RPMI7951 (cell line): ENCODE results near the gene WFDC5. TPM values are rescaled to one million over a fixed set of nuclear protein-coding genes. Genes with fewer than 3 reads are reported as not detected.
A peak's percentile ranks its signal among the peaks of the same experiment; 100 is the strongest.
"Not testable (repeated sequence)": the region's sequence is repeated elsewhere in the genome, so short reads cannot be mapped to it uniquely, and the experiment has no call there.

ENCODE experiments used
- DNase-seq: peaks from one replicate; pipeline ENCODE4 v3.0.0-alpha.2; 2012; ENCODE audit warnings: low read depth
- total RNA-seq: library from RNA; depleted of rRNA; stranded (reverse); fragments of >200 nt; shearing (Covaris generic); gene quantifications from 2 replicates; pipeline ENCODE4 v1.2.3, GENCODE V29; 2014; rRNA removed

Gene WFDC5, protein sequence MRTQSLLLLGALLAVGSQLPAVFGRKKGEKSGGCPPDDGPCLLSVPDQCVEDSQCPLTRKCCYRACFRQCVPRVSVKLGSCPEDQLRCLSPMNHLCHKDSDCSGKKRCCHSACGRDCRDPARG
- not detected in 2 replicates for total RNA-seq

DNA sequence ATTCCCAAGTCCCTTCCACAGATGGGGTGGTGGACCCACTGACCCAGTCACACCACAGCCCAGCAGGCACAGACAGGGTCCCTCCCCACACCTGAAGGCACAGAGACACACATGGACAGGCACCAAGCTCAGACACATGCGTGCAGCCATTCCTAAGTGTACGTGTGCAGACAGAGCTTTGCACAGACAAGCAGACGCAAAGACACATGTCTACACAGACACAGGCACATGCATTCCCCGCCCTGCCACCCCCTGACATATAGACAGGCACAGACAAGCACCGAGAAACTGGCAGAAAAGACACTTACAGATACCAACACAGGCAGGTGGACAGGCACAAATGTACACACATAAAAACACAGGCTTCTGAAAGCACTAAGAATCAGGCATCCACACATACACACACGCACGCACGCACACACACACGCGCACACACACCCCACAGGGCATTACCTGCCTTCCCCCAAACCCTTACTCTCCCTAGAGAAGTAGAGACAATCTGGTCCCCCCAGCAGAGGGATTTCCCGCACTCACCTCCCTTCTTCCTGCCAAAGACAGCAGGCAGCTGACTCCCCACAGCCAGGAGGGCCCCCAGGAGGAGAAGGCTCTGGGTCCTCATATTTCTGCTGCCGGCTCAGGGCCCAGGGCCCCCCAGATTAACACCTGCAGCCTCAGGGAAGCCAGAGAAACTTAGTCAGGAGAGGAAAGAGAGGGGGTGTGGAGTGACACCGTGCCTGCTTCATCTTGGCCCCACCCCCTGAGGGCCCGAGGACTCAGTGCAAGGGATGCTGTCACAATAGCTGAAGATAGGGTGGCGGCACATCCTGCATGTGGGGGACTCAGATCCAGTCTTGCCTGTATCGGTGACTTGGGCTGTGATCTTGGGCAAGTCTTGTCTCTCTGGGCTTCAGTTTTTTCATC lies at the start of gene WFDC5:
TSS of gene WFDC5 (minus strand) at position 710 of the 921 bp plus-strand sequence. CDS start at position 619, 91 bp downstream.
- no peak for DNase-seq

DNA sequence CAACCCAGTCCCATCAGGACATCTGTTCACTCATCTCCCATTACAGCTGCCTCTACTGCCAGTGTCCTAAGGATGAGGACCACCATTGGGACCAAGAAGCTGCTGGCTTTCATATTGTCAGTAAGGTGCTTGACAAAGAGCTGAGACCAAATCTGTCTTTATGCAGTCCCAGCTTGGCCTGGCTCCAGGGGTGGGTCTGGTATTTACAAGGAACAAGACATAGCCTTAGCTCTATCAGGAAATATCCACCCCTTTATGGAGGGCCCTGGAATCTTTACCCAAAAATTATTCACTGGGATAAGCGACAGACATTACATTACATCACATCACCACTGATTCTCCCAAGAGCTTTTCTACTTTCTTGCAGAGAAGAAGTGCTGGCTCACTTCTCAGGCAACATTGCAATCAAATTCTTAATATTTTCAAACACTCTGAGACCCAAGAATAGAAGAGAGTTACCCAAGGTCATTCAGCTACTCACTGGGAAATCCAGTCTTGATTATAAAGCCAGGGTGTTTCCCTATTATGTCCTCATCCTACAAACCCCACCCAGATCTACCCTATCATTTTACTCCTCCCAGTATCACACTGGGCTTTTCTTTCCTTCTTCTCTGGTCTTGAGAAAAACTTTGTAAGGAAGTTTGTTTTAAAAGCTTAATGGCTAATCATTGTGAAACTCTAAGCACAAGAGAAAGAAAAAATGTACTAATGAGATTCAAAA lies 48.3 kb upstream of the WFDC5 start:
- no peak for DNase-seq

DNA sequence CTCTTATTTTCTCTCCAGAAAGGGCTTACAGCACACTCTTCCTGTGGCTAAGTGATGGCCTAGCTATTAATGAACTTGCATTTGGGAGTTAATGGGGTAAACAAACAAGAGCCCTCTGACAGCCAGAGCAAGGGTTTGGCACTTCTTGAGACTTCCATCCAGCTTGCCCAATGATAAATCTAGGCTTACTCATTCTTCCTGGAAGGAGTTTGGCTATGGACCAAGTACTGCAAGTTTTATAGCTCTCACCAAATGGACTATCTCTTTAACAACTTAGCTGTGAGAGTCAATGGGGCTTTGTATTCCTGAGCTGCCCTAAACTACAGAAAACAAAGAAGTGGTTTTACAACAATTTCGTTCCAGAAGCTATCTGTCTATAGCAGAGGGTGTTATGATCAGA lies 43.0 kb upstream of the WFDC5 start:
- DNase-seq = peak; percentile 80

DNA sequence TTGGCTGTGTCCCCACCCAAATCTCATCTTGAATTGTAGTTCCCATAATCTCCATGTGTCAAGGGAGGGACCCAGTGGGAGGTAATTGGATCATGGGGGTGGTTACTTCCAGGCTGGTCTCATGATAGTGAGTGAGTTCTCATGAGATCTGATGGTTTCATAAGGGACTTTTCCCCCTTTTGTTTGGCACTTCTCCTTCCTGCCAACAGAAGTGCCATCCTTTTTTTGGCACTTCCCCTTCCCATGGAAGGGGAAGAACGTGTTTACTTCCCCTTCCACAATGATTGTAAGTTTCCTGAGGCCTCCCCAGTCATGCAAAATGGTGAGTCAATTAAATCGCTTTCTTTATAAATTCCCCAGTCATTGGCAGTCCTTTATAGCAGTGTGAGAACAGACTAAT lies 41.7 kb upstream of the WFDC5 start:
- no peak for DNase-seq

DNA sequence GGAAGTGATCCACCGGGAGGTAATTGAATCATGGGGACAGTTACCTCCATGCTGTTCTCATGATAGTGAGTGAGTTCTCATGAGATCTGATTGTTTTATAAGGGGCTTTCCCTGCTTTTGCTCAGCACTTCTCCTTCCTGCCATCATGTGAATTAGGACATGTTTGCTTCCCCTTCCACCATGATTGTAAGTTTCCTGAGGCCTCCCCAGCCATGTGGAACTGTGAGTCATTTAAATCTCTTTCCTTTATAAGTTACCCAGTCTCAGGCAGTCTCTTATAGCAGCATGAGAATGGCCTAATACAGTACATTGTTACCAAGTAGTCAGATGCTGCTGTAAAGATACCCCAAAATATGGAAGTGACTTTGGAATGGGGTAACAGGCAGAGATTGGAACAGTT lies 39.8 kb upstream of the WFDC5 start:
- not testable (repeated sequence) for DNase-seq

DNA sequence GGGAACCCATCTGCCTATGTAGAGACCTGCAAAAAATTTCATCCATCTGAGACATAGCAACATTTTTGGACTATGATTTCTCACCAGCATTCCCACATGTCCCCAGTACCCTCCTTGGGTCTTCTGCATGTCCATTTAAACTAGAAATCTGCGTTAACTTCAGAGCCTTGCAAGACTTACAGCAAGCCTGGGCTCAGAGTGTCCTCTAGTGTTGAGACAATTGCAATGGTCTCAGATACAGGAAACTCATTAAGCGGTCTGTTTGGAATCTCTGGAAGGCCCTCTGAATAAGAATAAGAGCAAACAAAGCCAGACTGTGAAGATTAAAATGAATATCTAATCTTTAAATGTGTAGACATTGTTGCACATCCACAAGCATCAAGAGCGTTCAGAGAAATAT lies 39.2 kb upstream of the WFDC5 start:
- peak; percentile 24 for DNase-seq

DNA sequence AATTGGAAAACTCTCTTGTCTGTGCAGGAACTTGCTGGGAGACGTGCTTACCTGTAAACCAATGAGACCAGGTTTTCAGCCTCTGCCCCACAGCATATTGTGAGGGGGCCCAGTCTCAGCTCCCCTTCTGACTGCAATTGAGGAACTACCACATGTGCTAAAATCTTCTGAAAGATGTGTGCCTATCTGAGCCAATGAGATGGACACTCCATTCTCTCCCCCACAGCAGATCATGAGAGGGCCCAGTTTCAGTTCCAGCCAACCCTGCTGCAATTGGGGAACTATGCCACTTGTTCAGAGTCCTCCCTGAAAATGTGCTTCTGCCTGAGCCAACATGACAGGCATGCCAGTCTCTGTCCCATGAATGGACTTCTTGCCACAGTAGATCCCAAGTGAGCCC lies 38.8 kb upstream of the WFDC5 start:
- DNase-seq = no peak

DNA sequence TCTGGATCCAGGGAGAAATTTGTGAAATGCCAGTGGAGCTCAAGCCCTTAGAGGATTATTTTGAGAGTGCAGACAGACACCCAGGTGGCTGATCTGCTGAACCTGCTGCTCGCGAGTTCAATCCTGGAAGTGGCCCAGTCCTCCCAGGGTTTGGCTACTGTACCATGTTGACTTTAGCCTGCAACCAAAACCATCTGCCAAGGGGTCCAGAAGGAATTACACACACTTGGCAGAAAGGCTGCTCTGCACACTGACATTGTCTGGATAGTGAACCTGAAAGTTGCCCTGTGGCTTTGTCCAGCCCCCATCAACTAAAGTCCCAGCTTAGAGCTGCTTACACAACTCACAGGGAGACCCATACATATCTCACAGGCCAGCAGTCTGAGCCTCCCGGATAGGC lies 38.2 kb upstream of the WFDC5 start:
- no peak for DNase-seq

DNA sequence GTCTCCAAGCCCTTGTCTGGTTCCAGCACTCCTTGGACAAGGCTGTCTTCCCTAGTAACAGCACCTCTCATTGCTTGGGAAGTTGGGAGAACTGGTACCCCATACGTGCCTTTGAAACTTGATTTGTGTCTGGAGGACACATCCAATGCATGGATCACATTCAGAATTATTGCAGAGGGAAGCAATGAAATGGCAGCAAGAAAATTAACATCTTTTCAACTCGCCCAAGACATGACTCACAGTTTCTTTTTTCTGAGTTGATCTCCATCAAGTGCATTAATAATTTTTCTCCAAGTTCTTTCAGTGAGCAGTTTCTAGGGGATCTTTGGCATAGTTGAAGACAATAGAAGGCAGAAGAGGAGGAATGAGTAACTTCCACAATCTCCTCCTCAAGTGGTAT lies 37.4 kb upstream of the WFDC5 start:
- no peak for DNase-seq

DNA sequence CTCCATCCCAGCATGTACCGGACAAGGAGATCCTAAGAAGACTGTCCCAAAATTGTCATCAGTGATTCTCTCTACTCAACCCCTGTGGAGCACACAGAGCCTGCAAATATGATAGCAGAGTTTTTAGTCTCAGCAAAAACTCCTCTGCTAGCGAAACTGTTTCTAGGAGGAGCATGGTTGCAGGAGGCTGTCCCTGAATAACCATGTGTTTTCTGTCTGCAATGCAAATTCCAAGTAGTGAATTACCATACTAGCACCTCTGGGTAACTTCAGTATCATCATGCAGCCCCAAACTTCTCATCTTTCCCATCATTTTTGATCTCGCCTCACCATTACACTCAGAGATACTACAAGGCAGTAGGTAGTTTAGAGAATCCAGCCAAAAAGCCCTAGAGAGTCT lies 34.1 kb upstream of the WFDC5 start:
- no peak for DNase-seq

DNA sequence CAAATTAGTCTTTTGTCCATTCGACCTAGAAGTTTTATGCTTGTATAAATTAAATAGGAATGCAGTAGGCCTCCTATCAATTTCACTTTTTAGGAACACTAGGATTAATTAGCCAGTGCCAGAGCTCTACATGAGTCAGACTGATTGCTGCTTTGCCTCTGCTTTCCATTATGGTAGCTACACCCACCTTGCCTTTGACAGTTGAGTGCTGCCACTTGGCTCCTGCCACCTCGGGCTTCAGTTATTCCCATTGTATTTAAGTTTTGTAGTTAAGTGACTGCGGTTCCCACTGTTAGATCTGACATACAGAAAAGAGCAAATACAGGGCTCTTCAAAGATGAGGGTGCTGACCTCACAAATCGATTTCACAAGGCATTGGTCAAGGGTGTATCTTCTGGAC lies 25.9 kb upstream of the WFDC5 start:
- no peak for DNase-seq

DNA sequence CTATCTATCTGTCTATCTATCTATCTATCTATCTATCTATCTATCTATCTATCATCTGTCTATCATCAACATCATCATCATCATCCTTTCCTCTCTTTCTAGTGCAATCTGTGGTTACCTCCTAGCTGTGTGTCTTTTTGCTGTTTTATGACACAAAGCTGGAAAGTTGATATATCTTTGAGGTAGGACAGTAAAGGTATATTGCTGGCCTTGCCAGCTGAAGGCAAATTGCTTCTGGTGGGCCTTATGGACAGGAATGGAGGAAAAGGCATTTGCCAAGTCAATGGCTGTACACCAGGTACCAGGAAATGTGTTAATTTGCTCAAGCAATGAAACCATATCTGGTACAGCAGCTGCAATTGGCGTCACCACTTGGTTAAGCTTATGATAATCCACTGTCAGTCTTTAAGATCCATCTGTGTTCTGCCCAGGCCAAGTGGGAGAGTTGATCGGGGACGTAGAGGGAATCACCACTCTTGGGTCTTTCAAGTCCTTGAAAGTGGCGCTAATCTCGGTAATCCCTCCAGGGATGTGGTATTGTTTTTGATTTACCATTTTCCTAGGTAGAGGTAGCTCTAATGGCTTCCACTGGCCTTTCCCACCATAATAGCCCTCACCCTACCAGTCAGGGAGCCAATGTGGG lies 24.9 kb upstream of the WFDC5 start:
- not testable (repeated sequence) for DNase-seq

DNA sequence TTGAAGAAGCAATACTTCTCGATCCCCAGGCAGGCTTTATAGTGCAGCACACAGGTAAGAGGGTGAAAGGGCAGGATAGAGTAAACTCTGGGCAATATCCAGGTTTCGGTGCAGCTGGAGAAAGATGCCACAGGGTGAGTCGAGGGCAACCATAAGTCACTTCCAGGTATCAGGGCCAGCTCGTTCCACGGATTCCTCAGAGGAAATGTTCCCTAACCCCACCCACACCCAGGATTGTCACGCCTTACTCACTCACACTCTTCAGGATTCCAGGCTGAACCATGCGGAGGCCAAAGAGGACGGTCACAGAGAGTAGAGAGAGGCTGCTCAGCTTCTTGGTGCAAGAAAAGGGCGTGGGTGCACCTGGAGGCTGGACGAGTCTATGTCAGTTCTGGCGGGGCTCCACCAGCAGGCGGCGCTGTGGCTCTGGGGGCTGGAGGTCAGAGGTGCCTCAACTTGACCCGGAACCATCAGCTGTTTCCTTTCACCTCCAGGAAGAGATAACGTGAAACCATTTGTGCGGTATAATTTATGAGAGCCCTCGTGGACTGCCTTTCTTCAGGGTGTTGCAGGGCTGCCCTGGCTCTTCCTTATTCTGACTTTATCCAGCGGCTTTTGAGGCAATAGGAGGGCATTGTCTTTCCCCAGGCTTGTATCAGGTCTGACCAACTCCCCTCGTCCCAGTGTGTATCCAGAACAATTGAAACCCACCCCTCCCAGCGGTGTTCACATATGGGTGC lies 23.8 kb upstream of the WFDC5 start:
- DNase-seq = peak; percentile 36

DNA sequence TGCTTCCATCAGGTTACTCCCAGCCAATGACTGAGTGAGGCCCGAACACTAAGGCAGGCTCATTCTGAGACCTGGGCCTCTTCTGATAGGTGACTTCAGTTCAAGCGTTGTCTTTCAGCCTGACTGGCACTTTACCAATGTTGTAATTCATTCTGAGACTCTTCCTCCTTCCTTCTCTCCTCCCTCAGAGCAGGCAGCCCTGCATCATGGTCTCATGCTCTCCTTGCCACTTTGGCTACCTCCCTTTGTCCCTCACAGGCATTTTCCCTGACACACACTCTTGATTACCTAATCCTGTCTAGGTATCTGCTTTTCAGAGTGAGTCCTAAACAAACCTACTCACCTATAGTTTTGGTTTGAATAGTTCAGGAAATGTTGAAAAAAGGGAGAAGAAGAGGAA lies 21.9 kb upstream of the WFDC5 start:
- no peak for DNase-seq

DNA sequence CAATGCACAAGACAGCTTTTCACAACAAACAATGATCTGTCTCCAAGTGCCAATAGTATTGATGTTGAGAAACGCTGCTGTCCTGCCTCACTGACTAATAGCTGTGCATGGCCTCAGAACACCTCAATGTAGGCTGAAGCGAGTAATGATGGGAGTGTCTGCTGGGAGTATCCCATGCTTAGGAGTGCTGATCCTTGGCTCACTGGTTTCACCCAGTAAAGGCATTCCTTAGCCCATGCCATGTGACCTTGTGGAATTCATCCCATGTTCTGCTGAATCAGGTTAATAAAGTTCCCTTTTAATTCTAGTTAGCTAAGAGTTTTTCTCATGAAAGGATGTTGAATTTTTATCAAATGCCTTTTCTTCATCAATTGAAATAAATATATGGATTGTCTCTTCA lies 13.1 kb upstream of the WFDC5 start:
- DNase-seq = no peak

DNA sequence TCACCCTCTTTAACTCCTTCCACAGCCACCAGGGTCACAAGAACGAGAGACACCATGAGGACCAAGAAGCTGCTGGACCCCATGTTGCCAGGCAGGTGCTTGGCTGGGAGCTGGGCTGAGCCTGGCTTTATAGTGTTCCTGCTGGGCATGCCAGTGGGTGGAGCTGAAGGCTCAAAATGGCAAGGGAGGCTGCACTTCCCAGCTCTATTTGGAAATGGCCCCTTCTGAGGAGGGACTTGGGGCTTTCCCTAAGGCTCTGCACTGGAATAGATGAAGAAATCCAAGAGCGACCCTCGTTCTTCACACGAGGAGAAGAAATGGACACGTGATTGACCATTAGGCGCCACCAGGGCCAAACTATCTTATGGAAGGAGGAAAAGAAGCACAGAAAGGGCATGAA lies 9.4 kb upstream of the WFDC5 start, which contains the start of gene WFDC12:
TSS of gene WFDC12 (minus strand) at position 101 of the 400 bp plus-strand sequence. CDS start at position 83, 18 bp downstream.
- DNase-seq = no peak

DNA sequence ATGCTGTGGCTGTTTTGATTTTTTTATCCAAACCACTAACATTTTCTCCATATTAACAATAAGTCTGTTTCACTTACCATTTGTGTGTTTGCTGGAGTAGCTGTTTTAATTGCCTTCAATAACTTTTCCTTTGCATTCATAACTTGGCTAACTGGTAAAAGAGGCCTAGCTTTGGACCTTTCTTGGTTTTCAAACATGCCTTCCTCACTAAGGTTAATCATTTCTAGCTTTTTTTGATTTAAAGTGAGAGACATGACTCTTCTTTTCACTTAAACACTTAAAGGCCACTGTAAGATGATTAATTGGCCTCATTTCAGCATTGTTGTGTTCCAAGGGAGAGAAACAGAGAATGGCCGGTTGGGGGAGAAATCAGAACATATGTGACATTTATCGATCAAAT lies 6.4 kb upstream of the WFDC5 start:
- no peak for DNase-seq

DNA sequence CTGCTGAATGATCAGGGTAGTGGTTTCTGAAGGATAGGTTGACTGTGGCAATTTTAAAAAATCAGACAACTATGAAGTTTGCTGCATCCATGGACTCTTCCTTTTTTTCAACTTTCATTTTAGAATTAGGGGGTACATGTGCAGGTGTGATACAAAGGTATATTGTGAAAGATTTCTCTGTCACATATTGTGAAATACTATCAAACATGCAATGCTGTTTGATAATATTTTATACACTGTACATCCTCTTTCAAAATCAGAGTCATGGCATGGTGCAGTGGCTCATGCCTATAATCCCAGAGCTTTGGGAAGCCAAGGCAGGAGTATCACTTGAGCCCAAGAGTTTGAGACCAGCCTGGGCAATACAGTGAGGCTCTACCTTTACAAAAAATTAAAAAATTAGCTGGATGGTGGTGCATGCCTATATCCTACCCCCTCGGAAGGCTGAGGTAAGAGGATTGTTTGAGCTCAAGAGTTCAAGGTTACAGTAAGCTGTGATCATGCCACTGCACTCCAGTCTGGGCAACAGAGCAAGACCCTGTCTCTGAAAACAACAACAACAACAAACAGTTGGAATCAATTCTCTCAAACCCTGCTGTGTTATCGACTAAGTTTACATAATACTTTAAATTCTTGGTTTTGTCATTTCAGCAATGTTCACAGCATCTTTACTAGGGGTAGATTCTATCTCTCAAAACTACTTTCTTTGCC lies 4.7 kb upstream of the WFDC5 start:
- DNase-seq = no peak

DNA sequence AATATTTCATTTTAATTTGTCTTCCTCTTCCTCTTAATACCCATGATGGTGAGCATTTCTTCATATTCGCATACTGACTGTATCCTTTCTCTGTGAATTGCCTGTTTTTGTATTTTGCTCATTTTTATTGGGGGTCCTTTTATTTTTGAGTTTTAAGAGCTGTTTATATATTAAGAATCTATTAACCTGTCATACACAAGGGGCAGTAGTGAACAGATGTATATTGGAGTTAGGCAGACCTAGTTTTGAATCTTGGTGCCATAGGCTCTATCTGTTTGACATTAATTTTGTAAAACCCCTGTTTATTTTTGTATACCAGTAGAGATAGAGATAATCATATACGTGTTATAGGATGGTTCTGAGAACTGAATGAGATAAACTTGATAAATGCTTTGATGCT lies 3.1 kb upstream of the WFDC5 start:
- DNase-seq = no peak

DNA sequence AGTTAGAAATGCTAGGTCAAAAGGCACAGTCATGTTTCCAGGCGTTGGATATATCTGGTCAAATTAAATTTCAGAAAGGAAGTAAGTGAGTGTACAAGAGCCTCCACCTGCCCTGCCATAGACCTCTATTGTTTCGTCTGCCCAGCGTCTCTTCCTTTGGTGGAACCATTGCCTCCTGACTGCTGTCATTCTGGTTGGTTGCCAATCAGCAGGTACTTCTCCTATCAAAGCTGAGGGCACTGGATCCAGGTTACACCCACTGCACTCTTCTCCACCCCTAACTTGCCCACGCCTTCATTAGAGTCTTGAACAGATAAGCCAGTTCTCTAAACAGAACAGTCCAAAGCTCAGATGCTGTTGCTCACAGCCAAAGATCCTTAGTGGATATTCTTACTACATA lies 2.6 kb upstream of the WFDC5 start:
- no peak for DNase-seq

DNA sequence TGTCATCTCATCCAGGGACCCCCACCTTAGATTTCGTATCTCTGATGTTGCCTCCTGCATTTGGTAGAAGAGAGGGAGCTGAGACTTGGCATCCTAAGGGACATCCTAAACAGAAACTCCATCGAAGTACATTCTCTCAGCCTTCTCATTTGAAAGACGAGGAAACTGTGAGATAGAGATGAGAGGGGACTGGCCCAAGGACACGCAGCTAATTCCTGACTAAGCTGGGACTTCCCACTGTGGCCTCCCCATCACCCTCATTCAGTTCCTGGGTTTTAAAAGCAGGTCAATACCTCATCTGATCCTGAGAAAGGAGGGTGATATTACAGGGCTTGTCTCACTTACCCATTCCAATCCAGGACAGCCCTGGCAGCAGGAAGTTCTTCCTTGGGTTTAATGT lies 855 bp upstream of the WFDC5 start:
- no peak for DNase-seq
